Measurements from ENCODE around the gene ZBTB6.

Gene ZBTB6, protein sequence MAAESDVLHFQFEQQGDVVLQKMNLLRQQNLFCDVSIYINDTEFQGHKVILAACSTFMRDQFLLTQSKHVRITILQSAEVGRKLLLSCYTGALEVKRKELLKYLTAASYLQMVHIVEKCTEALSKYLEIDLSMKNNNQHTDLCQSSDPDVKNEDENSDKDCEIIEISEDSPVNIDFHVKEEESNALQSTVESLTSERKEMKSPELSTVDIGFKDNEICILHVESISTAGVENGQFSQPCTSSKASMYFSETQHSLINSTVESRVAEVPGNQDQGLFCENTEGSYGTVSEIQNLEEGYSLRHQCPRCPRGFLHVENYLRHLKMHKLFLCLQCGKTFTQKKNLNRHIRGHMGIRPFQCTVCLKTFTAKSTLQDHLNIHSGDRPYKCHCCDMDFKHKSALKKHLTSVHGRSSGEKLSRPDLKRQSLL

DNA sequence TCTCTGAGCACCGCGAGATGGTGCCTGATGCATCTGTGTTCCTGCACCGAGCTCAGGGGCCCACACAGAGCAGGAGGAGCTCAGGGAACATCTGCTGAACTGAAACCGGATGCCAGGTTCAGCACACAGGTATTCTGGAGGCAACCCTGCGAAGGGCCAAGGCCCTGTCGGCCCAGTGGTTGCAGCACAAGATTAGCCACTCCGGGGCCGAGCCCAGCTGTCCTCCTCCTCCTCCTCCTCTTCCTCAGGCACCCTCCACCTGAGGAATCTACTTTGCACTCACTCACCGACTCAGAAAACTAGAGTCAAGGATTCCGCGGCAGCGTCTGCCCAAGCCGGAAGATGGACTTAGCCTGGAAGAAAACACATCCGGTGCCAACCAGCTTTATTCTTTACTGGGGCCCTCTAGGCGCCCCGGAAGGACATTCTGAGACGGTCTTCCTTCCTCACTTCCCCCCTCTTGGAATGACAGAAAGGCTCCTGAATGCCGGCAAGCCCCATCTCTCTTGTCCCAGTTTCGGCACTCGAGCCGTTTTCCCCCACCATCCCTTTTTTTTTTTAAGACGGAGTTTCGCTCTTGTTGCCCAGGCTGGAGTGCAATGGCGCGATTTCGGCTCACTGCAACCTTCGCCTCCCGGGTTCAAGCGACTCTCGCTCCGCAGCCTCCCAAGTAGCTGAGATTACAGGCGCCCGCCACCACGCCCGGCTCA is at the start of gene ZBTB6:
Gene ZBTB6 (minus strand): TSS at position 360 of the 710 bp plus-strand sequence. CDS start 1,251 bp downstream, outside the sequence.
- peak; percentile 81 for DNase-seq (ENCODE audit: low spot score)
- TF ChIP-seq, protein P1, sequence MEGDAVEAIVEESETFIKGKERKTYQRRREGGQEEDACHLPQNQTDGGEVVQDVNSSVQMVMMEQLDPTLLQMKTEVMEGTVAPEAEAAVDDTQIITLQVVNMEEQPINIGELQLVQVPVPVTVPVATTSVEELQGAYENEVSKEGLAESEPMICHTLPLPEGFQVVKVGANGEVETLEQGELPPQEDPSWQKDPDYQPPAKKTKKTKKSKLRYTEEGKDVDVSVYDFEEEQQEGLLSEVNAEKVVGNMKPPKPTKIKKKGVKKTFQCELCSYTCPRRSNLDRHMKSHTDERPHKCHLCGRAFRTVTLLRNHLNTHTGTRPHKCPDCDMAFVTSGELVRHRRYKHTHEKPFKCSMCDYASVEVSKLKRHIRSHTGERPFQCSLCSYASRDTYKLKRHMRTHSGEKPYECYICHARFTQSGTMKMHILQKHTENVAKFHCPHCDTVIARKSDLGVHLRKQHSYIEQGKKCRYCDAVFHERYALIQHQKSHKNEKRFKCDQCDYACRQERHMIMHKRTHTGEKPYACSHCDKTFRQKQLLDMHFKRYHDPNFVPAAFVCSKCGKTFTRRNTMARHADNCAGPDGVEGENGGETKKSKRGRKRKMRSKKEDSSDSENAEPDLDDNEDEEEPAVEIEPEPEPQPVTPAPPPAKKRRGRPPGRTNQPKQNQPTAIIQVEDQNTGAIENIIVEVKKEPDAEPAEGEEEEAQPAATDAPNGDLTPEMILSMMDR (IDR thresholded peaks at IDR 0.05; ENCODE audit: borderline replicate concordance, control extremely low read depth, extremely low read depth, insufficient read depth, missing control alignments): no peak
- in situ Hi-C loops (cut with MboI; ENCODE audit: low sequenced_read_pairs, unreplicated experiment): no loop called here

DNA sequence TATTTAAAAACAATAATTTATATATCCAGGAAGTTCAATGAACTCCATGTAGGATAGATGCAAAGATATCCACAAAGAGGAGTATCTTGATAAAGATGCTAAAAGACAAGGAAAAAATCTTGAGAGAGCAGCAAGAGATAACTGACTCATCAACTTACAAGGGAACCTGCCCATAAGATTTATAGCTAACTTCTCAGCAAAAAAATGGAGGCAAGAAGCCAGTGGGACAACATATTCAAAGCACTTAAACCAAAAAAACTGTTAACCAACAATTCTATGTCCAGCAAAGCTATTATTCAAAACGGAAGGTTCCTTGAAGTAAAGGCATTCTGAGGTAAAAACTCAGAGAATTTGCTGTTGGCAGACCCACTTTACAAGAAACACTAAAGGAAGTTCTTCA is 48.0 kb upstream of the ZBTB6 start:
- in situ Hi-C loops (cut with MboI; ENCODE audit: low sequenced_read_pairs, unreplicated experiment): no loop called here
- no peak for DNase-seq (ENCODE audit: low spot score)
- TF ChIP-seq, protein P1 (IDR thresholded peaks at IDR 0.05; ENCODE audit: borderline replicate concordance, control extremely low read depth, extremely low read depth, insufficient read depth, missing control alignments): no peak

DNA sequence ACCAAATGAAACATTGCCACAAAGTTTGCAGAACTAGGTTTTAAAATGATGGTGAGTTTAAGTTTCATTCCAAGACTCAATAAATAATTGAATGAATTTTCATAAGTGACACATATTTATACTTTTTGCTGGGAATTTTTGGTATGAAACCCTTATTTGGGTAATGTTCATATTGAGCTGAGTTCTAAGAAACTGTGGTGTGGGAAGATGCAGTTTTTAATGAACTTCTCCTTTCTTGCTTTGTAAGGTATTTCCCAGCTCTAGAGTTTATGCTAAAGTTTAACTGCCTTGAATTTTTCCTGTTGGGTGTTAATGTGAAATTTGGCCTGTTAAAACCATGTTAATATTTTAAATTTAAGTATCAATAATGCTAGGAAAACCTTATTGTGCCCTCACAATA is 42.8 kb upstream of the ZBTB6 start:
- no peak for DNase-seq (ENCODE audit: low spot score)
- TF ChIP-seq, protein P1 (IDR thresholded peaks at IDR 0.05; ENCODE audit: borderline replicate concordance, control extremely low read depth, extremely low read depth, insufficient read depth, missing control alignments): no peak
- in situ Hi-C loops (cut with MboI; ENCODE audit: low sequenced_read_pairs, unreplicated experiment): no loop called here

DNA sequence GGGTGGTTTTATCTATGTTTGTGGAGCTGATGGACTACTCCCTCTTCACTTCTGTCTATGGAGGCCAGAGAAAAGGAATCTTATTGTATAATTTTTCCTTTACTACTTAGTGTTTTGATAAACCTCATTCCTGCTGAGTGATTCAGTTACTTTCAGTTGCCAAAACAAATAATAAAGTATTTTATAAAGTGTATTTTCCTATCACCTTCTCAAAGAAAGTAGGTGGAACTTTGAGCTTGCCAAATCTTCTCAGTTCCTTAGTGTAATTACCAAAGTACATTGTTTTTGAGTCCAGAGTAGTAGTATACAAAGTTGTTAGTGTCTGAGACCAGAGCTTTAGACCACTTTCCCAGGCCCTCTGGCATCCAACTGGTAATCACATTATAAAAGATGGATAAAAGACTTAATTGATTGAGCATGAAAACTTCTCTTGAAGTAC is 41.1 kb upstream of the ZBTB6 start:
- DNase-seq (ENCODE audit: low spot score): no peak
- TF ChIP-seq, protein P1 (IDR thresholded peaks at IDR 0.05; ENCODE audit: borderline replicate concordance, control extremely low read depth, extremely low read depth, insufficient read depth, missing control alignments): no peak
- in situ Hi-C loops (cut with MboI; ENCODE audit: low sequenced_read_pairs, unreplicated experiment): no loop called here

DNA sequence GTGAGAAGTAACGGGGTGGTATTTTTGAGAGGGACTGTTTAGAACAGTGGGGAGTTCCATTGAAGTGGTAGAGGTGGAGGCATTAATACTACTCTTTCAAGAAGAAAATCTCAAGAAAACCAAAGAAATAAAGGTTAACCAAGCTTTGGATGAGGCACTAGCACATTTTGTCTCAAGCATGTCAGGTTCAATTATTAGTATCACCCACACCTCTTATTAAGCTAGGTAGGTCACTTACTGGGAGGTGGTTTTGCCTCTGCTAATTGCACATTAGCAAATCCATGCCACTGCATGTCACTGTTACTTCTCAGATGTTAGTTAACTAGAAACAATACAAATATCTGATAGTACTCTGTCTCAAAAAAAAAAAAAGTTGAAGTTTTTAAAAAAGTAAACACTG is 37.9 kb upstream of the ZBTB6 start:
- TF ChIP-seq, protein P1 (IDR thresholded peaks at IDR 0.05; ENCODE audit: borderline replicate concordance, control extremely low read depth, extremely low read depth, insufficient read depth, missing control alignments): no peak
- DNase-seq (ENCODE audit: low spot score): peak; percentile 17
- in situ Hi-C loops (cut with MboI; ENCODE audit: low sequenced_read_pairs, unreplicated experiment): no loop called here

DNA sequence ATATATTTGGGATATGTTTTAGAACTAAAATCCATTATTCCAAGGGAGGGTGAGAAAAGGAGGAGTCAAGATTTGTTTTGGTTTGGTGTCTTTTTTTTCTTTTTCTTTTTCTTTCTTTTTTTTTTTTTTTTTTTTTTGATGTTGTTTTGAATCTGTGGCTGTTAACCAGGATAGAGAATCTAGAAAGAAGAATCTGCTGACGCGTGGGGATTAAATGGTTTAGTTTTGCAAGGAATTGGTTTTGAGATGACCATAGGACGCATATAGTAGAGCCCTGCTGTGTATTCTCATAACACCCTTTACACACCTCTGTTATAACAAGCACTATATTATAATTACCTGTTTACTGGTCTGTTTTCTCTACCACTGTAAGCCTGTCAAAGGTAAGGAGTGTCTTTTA is 37.1 kb upstream of the ZBTB6 start:
- TF ChIP-seq, protein P1 (IDR thresholded peaks at IDR 0.05; ENCODE audit: borderline replicate concordance, control extremely low read depth, extremely low read depth, insufficient read depth, missing control alignments): no peak
- in situ Hi-C loops (cut with MboI; ENCODE audit: low sequenced_read_pairs, unreplicated experiment): no loop called here
- DNase-seq (ENCODE audit: low spot score): no peak
